Measurements from ENCODE around the gene TNFRSF12A. TPM values are rescaled to one million over a fixed set of nuclear protein-coding genes. Genes with fewer than 3 reads are reported as not detected.

The TNFRSF12A gene
- total RNA-seq, 1 donor from 2014 or later, result 66.2 TPM

- intact Hi-C loops (cut with micrococcal nuclease), result no loop called here
- Histone ChIP-seq H3K4me1 (peaks cover 22% of the 10 kb centered on the region), H3K27me3 (ENCODE audit: low read depth) (peaks cover 99% of the 10 kb centered on the region), H3K36me3 (no peaks in the 10 kb centered on the region), H3K27ac (replicated peaks) (no peak overlapping the region), H3K4me3 (no peak overlapping the region), H3K9me3 (replicated peaks) (no peaks in the 10 kb centered on the region)
- DNase-seq, result no peak
- no peak for TF ChIP-seq CTCF (IDR thresholded peaks at IDR 0.05; ENCODE audit: borderline replicate concordance)
Measured at GRCh38 chr16:3044708-3045107, 24.5 kb downstream of the TNFRSF12A start.

- Histone ChIP-seq H3K36me3 (no peaks in the 10 kb centered on the region), H3K4me1 (peaks cover 22% of the 10 kb centered on the region), H3K27ac (replicated peaks) (no peak within 1 kb of the TSS), H3K9me3 (replicated peaks) (no peaks in the 10 kb centered on the region), H3K4me3 (peak within 1 kb of the TSS; percentile 69), H3K27me3 (ENCODE audit: low read depth) (peaks cover 98% of the 10 kb centered on the region)
- TF ChIP-seq CTCF (IDR thresholded peaks at IDR 0.05; ENCODE audit: borderline replicate concordance), result no peak
- no peak for DNase-seq
- intact Hi-C loops (cut with micrococcal nuclease), result no loop called here
Measured at GRCh38 chr16:3045758-3046640, 25.8 kb downstream of the TNFRSF12A start, which contains the start of gene MMP25. TSS of gene MMP25 (plus strand) at chr16:3046561. CDS start at chr16:3046918, 357 bp downstream.

- no peak for TF ChIP-seq CTCF (IDR thresholded peaks at IDR 0.05; ENCODE audit: borderline replicate concordance)
- Histone ChIP-seq H3K4me1 (peaks cover 22% of the 10 kb centered on the region), H3K36me3 (no peaks in the 10 kb centered on the region), H3K4me3 (peak overlapping the region; percentile 69), H3K27ac (replicated peaks) (no peak overlapping the region), H3K27me3 (ENCODE audit: low read depth) (peaks cover 89% of the 10 kb centered on the region), H3K9me3 (replicated peaks) (no peaks in the 10 kb centered on the region)
- intact Hi-C loops (cut with micrococcal nuclease), result no loop called here
- DNase-seq, result no peak
Measured at GRCh38 chr16:3046641-3047386, 26.6 kb downstream of the TNFRSF12A start.

GRCh38 chr16:3047387-3047720 is 27.2 kb downstream of the TNFRSF12A start:
- no peak for TF ChIP-seq CTCF (IDR thresholded peaks at IDR 0.05; ENCODE audit: borderline replicate concordance)
- H3K4me1 ChIP-seq, result peaks cover 22% of the 10 kb centered on the region
- H3K27ac ChIP-seq (replicated peaks), result no peak overlapping the region
- no peaks in the 10 kb centered on the region for H3K36me3 ChIP-seq
- no peak for DNase-seq
- no peak overlapping the region for H3K4me3 ChIP-seq
- H3K9me3 ChIP-seq (replicated peaks), result no peaks in the 10 kb centered on the region
- intact Hi-C loops (cut with micrococcal nuclease), result no loop called here
- H3K27me3 ChIP-seq (ENCODE audit: low read depth), result peaks cover 84% of the 10 kb centered on the region

- no peak for DNase-seq
- no peak overlapping the region for H3K27ac ChIP-seq (replicated peaks)
- peaks cover 21% of the 10 kb centered on the region for H3K4me1 ChIP-seq
- TF ChIP-seq CTCF (IDR thresholded peaks at IDR 0.05; ENCODE audit: borderline replicate concordance), result no peak
- H3K36me3 ChIP-seq, result no peaks in the 10 kb centered on the region
- H3K27me3 ChIP-seq (ENCODE audit: low read depth), result peaks cover 58% of the 10 kb centered on the region
- intact Hi-C loops (cut with micrococcal nuclease), result loop anchor here (10.0 kb wide), 1 partner anchor 75 kb away; no protein-coding TSS in a partner anchor
- no peak overlapping the region for H3K4me3 ChIP-seq
- H3K9me3 ChIP-seq (replicated peaks), result no peaks in the 10 kb centered on the region
Measured at GRCh38 chr16:3049921-3050481, 29.8 kb downstream of the TNFRSF12A start.
